Stimulated activated CD4-positive, alpha-beta T cell treated with anti-CD3 and anti-CD28 coated beads, Interleukin-4, amount 100 ng/mL, for 24 hours (primary cell): Measurements from ENCODE around the gene SCAI.
A peak's percentile ranks its signal among the peaks of the same experiment; 100 is the strongest.
"Not testable (repeated sequence)": the region's sequence is repeated elsewhere in the genome, so short reads cannot be mapped to it uniquely, and the experiment has no call there.

Source experiments
- DNase-seq: peaks from one replicate; pipeline ENCODE4 v3.0.0-alpha.2; 2020

The SCAI gene

DNA sequence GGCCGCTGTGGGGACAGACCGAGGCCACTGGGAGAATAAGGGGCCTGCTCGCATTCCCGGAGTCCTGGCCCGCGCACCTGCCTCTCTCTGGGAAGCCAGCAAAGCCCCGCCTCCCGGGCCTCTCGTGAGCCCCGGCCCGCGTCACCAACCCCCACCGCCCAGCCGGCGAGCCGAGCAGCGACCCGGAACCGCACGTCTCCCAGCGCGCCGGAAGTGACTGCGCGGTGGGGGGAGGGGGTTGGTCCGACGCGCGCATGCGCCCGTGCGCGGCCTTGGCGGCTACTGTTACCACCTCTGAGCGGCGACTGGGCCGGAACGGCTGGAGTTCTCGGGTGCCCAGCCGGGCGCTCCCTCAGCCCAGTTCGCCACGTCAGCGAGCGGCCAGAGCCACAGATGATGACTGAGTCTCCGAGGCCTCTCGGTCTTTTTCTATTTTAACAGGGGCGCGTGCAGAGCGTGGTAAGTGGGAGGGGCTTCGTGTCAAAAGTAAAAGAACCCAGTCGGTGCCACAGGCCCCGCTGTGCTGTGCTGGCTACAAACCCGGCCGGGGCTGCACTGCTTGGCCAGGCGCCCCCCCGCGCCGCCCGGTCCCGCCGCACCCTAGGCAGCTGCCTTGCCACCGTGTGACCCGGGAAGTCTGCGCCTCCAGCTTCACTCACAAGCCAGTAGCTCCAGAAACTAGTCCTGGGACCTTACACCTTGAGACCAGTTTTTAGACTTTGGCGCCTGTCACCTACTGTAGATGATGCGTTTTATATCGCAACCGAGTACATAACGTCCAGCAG is 202.2 kb downstream of the SCAI start, which contains the start of gene GOLGA1:
Gene GOLGA1 (minus strand): TSS at position 190 of the 785 bp plus-strand sequence. CDS start 2,372 bp downstream, outside the sequence.
- peak; percentile 92 for DNase-seq

GRCh38 chr9:124940521-124940893 is 202.8 kb downstream of the SCAI start:
- DNase-seq = no peak

GRCh38 chr9:124939944-124940343 is 203.4 kb downstream of the SCAI start:
- DNase-seq = no peak

GRCh38 chr9:124934290-124934689 is 209.0 kb downstream of the SCAI start:
- DNase-seq = no peak

GRCh38 chr9:124932333-124932732 is 211.0 kb downstream of the SCAI start:
- DNase-seq = no peak

DNA sequence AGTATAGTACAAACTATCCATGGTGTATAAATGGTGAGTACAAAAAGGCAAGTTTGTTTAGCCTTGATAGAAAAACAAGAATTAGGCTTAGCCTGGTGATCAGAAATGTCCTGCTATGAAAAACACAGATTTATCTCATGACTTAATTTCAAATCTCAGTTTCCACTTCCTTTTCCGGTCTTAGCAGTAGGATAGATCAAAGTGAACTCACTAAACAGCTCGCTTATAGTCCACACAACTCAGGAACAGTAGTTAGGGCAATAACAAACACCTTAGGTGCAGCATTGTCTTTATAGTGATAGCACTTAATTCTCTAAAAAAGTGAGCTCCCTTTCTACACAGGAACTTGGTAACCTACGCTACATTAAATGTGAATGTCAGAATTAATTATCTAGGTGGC is 213.9 kb downstream of the SCAI start:
- no peak for DNase-seq

DNA sequence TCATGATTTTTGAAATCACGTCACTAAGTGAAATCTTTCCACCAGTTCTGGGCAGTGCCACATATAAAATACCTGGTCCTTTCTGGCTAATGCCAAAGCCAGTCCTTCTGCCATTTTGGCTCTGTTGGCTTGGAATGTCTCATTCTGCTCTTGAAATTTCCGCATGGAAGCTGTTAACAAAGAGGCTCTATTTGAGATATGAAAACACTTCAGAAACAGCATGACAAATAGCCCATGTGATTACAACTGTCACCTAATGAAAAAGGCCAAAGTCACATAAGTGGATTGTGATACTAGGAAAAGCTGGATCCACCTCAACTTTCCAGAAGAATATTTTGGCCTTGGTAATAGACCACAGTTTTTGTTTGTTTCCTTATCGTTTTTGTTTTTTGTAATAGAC is 215.2 kb downstream of the SCAI start:
- DNase-seq = no peak

DNA sequence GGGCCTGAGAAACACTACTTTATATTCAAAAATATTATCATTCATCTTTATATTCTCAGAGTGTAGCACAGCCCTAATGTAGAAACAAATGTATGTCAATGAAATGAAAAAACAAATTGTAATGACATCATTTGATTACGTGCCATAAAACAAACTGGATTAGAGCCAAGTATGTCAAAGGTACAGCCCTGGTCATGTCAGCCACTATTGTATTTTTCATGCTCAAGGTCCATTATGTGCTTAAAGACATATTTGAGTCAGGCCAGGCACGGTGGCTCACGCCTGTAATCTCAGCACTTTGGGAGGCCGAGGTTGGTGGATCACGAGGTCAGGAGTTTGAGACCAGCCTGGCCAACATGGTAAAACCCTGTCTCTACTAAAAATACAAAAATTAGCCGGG is 222.9 kb downstream of the SCAI start:
- not testable (repeated sequence) for DNase-seq

DNA sequence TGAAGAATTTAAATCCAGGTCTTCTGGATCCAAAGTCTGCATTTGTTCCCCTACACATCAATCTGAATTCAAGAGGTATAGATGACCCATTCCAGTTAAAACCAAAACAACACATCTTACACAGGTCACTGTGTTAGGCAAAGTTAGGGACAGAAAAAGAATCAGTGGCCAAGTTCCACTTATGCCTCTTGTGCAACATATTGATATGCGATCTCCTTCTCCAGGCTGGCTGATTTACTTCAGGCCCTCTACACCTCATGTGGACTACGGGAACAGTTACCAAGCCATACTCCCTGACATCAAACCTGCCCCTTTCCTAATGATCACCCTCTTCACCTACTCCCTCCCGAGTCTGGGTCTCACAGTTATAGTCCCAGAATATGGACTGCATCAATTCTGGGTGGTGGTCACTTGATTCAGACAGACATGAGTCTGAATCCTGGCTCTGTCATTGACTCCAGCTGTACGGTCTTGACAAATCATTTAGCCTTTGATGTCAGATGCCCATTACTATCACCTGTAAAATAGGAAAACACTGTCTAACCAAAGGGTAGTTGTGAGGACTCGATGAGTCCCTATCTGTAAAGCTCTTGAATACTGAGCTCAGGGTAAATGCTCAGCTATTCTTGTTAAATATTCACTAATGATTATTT is 228.4 kb downstream of the SCAI start:
- no peak for DNase-seq

- DNase-seq = no peak
These were observed 229.9 kb downstream of the SCAI start for GRCh38 chr9:124913378-124913777.

- no peak for DNase-seq
These were observed 231.6 kb downstream of the SCAI start for GRCh38 chr9:124911766-124912165.

GRCh38 chr9:124908098-124908497 is 235.2 kb downstream of the SCAI start:
- DNase-seq = no peak

- DNase-seq = no peak
These were observed 236.4 kb downstream of the SCAI start for GRCh38 chr9:124906966-124907365.

- no peak for DNase-seq
These were observed 243.5 kb downstream of the SCAI start for GRCh38 chr9:124899845-124900244.

- DNase-seq = no peak
These were observed 245.5 kb downstream of the SCAI start for GRCh38 chr9:124897570-124898460.

GRCh38 chr9:124894741-124895170 is 248.6 kb downstream of the SCAI start:
- DNase-seq = peak; percentile 38

- no peak for DNase-seq
These were observed 249.1 kb downstream of the SCAI start for GRCh38 chr9:124894035-124894740.
